OCI-LY7 (cell line): ENCODE data around the gene TMEM151A. TPM values are rescaled to one million over a fixed set of nuclear protein-coding genes. Genes with fewer than 3 reads are reported as not detected.

ENCODE experiments used
- BruUV-seq: library from RNA; stranded (reverse); fragments of 400-500 nt; replicated peaks from 2 replicates; lab custom pipeline; 2021; lab: Mats Ljungman, UMichigan
- CTCF ChIA-PET: fragments of 300-600 bp; sonication (Branson Sonifier 250); formaldehyde crosslinking; loops from one replicate; lab custom pipeline; 2022; ENCODE audit warnings: antibody characterized with exemption; ENCODE audit not compliant: unreplicated experiment; lab: Charles Lee
- POLR2A ChIA-PET: fragments of 300-600 bp; sonication (Branson Sonifier 250); formaldehyde crosslinking; loops from one replicate; lab custom pipeline; 2022; ENCODE audit warnings: antibody characterized with exemption; lab: Charles Lee
- DNase-seq: peaks from one replicate; pipeline ENCODE4 v3.0.0-alpha.2; 2015; ENCODE audit warnings: low spot score
- H2AFZ ChIP-seq: fragments of 200-600 bp; sonication (generic), shearing (Covaris generic); 2 replicates; pipeline ENCODE4 v1.6.1; 2014; ENCODE audit warnings: mild to moderate bottlenecking, antibody characterized with exemption, low read length, moderate library complexity
- H3K27ac ChIP-seq: fragments of 200-600 bp; sonication (generic); 2 replicates; pipeline ENCODE4 v1.5.1; 2014; ENCODE audit warnings: mixed run types, low read depth, mild to moderate bottlenecking, moderate library complexity, low read length, inconsistent platforms; ENCODE audit not compliant: poor library complexity, severe bottlenecking
- H3K36me3 ChIP-seq: fragments of 200-600 bp; sonication (generic); 2 replicates; pipeline ENCODE4 v1.6.1; 2014; ENCODE audit warnings: mild to moderate bottlenecking, antibody characterized with exemption, low read length, moderate library complexity, mixed read lengths; ENCODE audit not compliant: insufficient read depth
- H3K4me1 ChIP-seq: fragments of 200-600 bp; sonication (generic); 2 replicates; pipeline ENCODE4 v1.5.1; 2014; ENCODE audit warnings: mild to moderate bottlenecking, low read length; ENCODE audit not compliant: insufficient read depth, poor library complexity, severe bottlenecking
- H3K4me2 ChIP-seq: fragments of 200-600 bp; sonication (generic); 2 replicates; pipeline ENCODE4 v1.6.1; 2014; ENCODE audit warnings: mild to moderate bottlenecking, low read length
- H3K4me3 ChIP-seq: fragments of 200-600 bp; sonication (generic); 2 replicates; pipeline ENCODE4 v1.5.1; 2014; ENCODE audit warnings: mild to moderate bottlenecking, low read depth, low read length; ENCODE audit not compliant: poor library complexity, severe bottlenecking
- H3K79me2 ChIP-seq: fragments of 200-600 bp; sonication (generic); 2 replicates; pipeline ENCODE4 v1.6.1; 2016; ENCODE audit warnings: low read depth, mild to moderate bottlenecking, low read length, moderate library complexity, mixed read lengths; ENCODE audit not compliant: insufficient read depth
- H3K9me2 ChIP-seq: fragments of 200-600 bp; sonication (generic); 2 replicates; pipeline ENCODE4 v1.6.1; 2016; ENCODE audit warnings: mild to moderate bottlenecking, low read length, mixed read lengths; ENCODE audit not compliant: insufficient read depth
- H3K9me3 ChIP-seq: fragments of 200-600 bp; sonication (generic); 2 replicates; pipeline ENCODE4 v1.6.1; 2014; ENCODE audit warnings: mild to moderate bottlenecking, mixed run types, low read length, mixed read lengths
- H4K20me1 ChIP-seq: fragments of 200-600 bp; sonication (generic); 2 replicates; pipeline ENCODE4 v1.6.1; 2014; ENCODE audit warnings: mild to moderate bottlenecking, antibody characterized with exemption, low read length, moderate library complexity, mixed read lengths; ENCODE audit not compliant: insufficient read depth
- CTCF ChIP-seq: fragments of 200-600 bp; sonication (generic); conservative IDR thresholded peaks from 2 replicates; pipeline ENCODE4 v1.5.1; 2014; ENCODE audit warnings: mild to moderate bottlenecking, antibody characterized with exemption, low read length, moderate library complexity, mixed read lengths
- EZH2phosphoT487 ChIP-seq: fragments of 200-600 bp; sonication (generic); IDR thresholded peaks from 2 replicates; pipeline ENCODE4 v1.6.1; 2018; ENCODE audit warnings: low read depth, borderline replicate concordance, mild to moderate bottlenecking, mixed run types, antibody characterized with exemption, low read length, moderate library complexity, mixed read lengths
- intact Hi-C: fragments of 100-400 bp; cut with micrococcal nuclease; formaldehyde crosslinking; loops from one replicate; pipeline ENCODE4 v1.10.0; 2022; ENCODE audit not compliant: unreplicated experiment
- total RNA-seq, 2 experiments: library from RNA; depleted of rRNA in 1 of 2; stranded (reverse); fragments of >200 nt in 1 of 2; shearing (Covaris generic) in 1 of 2; gene quantifications; 2 replicates each; pipeline ENCODE4 v1.2.3, GENCODE V29; 2014 to 2022

The TMEM151A gene
- total RNA-seq, 2 experiments from 2014 or later, result not detected

GRCh38 chr11:66339162-66339675 lies 47.5 kb downstream of the TMEM151A start:
- BruUV-seq, result no TSS peak
- Histone ChIP-seq H3K4me1 (peaks cover 23% of the 10 kb centered on the region), H4K20me1 (peaks cover 1% of the 10 kb centered on the region; the same call in 1 of the 2 replicates), H3K9me2 (no peaks in the 10 kb centered on the region), H2AFZ (no peak overlapping the region), H3K36me3 (peaks cover 51% of the 10 kb centered on the region), H3K27ac (no peak overlapping the region), H3K9me3 (no peaks in the 10 kb centered on the region), H3K79me2 (peaks cover 10% of the 10 kb centered on the region), H3K4me2 (no peak overlapping the region), H3K4me3 (no peak overlapping the region)
- intact Hi-C loops, result no loop called here
- POLR2A ChIA-PET, result no interaction called here
- no peak for DNase-seq
- TF ChIP-seq CTCF, result no peak
- no peak for TF ChIP-seq EZH2phosphoT487
- CTCF ChIA-PET, result interaction anchor here (0.5 kb wide), 1 partner anchor 82 kb away, joined by 3 read pairs; the partner anchor contains the start of gene NPAS4

GRCh38 chr11:66339686-66340483 lies 48.2 kb downstream of the TMEM151A start:
- intact Hi-C loops, result no loop called here
- Histone ChIP-seq H3K4me3 (no peak overlapping the region), H3K79me2 (peaks cover 15% of the 10 kb centered on the region), H4K20me1 (peaks cover 4% of the 10 kb centered on the region; the same call in 1 of the 2 replicates), H3K4me1 (peaks cover 24% of the 10 kb centered on the region), H3K4me2 (no peak overlapping the region), H3K27ac (no peak overlapping the region), H2AFZ (no peak overlapping the region), H3K9me3 (no peaks in the 10 kb centered on the region), H3K9me2 (no peaks in the 10 kb centered on the region), H3K36me3 (peaks cover 51% of the 10 kb centered on the region)
- BruUV-seq, result no TSS peak
- no peak for DNase-seq
- TF ChIP-seq CTCF, result no peak
- TF ChIP-seq EZH2phosphoT487, result no peak
- CTCF ChIA-PET, result no interaction called here
- POLR2A ChIA-PET, result no interaction called here
